Parathyroid adenoma (tissue), 2 donors: ENCODE measurements around the gene ITIH6.

Experiments
- H2AFZ ChIP-seq: fragments of 300-600 bp; sonication (generic); one replicate; pipeline ENCODE4 v1.7.0; 2017; ENCODE audit warnings: antibody characterized with exemption, mild to moderate bottlenecking
- H3K27ac ChIP-seq: fragments of 300-600 bp; sonication (generic); one replicate; pipeline ENCODE4 v1.7.0; 2017
- H3K27me3 ChIP-seq: fragments of 300-600 bp; sonication (generic); one replicate; pipeline ENCODE4 v1.7.0; 2017; ENCODE audit warnings: low read length; ENCODE audit not compliant: control insufficient read depth, insufficient read depth
- H3K36me3 ChIP-seq: fragments of 300-600 bp; sonication (generic); one replicate; pipeline ENCODE4 v1.7.0; 2017; ENCODE audit warnings: low read length; ENCODE audit not compliant: control insufficient read depth, insufficient read depth
- H3K4me1 ChIP-seq: fragments of 300-600 bp; sonication (generic); one replicate; pipeline ENCODE4 v1.7.0; 2017; ENCODE audit warnings: control low read depth
- H3K4me2 ChIP-seq: fragments of 300-600 bp; sonication (generic); one replicate; pipeline ENCODE4 v1.7.0; 2017; ENCODE audit warnings: low read length
- H3K4me3 ChIP-seq: fragments of 300-600 bp; sonication (generic); one replicate; pipeline ENCODE4 v1.7.0; 2017; ENCODE audit warnings: low read depth, low read length
- H3K79me2 ChIP-seq: fragments of 300-600 bp; sonication (generic); one replicate; pipeline ENCODE4 v1.7.0; 2017; ENCODE audit warnings: control low read depth
- H3K9ac ChIP-seq: fragments of 300-600 bp; sonication (generic); one replicate; pipeline ENCODE4 v1.7.0; 2017; ENCODE audit warnings: mild to moderate bottlenecking
- H3K9me3 ChIP-seq: fragments of 300-600 bp; sonication (generic); one replicate; pipeline ENCODE4 v1.7.0; 2017; ENCODE audit warnings: low read length; ENCODE audit not compliant: control insufficient read depth
- TF ChIP-seq, protein P1 (sequence below): fragments of 300-600 bp; sonication (generic); IDR thresholded peaks from one replicate; pipeline ENCODE4 v1.7.0; 2017; ENCODE audit warnings: antibody characterized with exemption, mild to moderate bottlenecking
- donor health status: primary hyperparathyroidism.

Gene ITIH6

DNA sequence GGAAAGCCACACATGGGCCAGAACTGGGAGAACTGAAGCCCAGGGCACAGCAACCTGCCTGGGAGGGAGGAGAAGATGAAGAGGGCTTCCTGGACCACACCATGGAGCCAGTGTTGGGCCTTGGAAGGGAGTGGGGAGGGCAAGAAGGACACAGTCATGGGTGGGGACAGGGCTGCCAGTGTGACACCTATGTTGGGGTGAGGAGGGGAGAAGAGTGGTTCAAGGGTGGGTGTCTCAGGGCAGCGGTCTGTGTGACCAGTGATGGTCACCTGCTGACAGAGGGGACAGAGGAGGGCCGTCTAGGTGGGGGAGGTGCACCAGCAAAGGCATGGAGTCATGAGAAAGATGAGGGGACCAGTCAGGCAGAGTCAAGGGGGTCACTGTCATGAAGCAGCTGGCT is 23.3 kb upstream of the ITIH6 start:
- H2AFZ ChIP-seq, result no peak overlapping the region
- no peaks in the 10 kb centered on the region for H3K79me2 ChIP-seq
- H3K27ac ChIP-seq, result no peak overlapping the region
- no peaks in the 10 kb centered on the region for H3K4me1 ChIP-seq
- H3K27me3 ChIP-seq, result no peaks in the 10 kb centered on the region
- H3K9ac ChIP-seq, result no peak overlapping the region
- H3K9me3 ChIP-seq, result no peaks in the 10 kb centered on the region
- TF ChIP-seq, protein P1, sequence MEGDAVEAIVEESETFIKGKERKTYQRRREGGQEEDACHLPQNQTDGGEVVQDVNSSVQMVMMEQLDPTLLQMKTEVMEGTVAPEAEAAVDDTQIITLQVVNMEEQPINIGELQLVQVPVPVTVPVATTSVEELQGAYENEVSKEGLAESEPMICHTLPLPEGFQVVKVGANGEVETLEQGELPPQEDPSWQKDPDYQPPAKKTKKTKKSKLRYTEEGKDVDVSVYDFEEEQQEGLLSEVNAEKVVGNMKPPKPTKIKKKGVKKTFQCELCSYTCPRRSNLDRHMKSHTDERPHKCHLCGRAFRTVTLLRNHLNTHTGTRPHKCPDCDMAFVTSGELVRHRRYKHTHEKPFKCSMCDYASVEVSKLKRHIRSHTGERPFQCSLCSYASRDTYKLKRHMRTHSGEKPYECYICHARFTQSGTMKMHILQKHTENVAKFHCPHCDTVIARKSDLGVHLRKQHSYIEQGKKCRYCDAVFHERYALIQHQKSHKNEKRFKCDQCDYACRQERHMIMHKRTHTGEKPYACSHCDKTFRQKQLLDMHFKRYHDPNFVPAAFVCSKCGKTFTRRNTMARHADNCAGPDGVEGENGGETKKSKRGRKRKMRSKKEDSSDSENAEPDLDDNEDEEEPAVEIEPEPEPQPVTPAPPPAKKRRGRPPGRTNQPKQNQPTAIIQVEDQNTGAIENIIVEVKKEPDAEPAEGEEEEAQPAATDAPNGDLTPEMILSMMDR, result no peak
- no peak overlapping the region for H3K4me3 ChIP-seq
- H3K4me2 ChIP-seq, result no peak overlapping the region
- no peaks in the 10 kb centered on the region for H3K36me3 ChIP-seq

DNA sequence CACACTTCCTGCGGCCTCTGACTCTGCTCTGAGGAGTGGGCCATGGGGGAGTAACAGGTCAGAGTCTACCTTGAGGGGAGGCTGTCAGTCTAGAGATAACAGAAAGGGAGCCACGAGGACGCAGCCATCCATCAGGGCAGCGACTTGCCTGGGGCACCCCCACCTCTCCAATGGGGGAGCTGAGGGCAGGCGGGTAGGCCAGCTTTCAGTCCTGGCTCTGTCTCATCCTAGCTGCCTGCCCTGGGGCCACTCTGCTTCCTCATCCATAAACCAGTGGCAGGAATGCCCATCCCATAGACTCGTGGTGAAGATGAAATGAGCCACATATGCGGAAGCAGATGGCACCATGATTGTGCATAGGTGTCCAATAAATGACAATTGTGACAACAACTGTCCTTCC is 22.7 kb upstream of the ITIH6 start:
- H3K4me3 ChIP-seq, result no peak overlapping the region
- no peaks in the 10 kb centered on the region for H3K27me3 ChIP-seq
- H3K4me2 ChIP-seq, result no peak overlapping the region
- no peaks in the 10 kb centered on the region for H3K4me1 ChIP-seq
- H3K36me3 ChIP-seq, result no peaks in the 10 kb centered on the region
- TF ChIP-seq, protein P1, result no peak
- H3K9me3 ChIP-seq, result no peaks in the 10 kb centered on the region
- H3K27ac ChIP-seq, result no peak overlapping the region
- H3K79me2 ChIP-seq, result no peaks in the 10 kb centered on the region
- H2AFZ ChIP-seq, result no peak overlapping the region
- no peak overlapping the region for H3K9ac ChIP-seq

DNA sequence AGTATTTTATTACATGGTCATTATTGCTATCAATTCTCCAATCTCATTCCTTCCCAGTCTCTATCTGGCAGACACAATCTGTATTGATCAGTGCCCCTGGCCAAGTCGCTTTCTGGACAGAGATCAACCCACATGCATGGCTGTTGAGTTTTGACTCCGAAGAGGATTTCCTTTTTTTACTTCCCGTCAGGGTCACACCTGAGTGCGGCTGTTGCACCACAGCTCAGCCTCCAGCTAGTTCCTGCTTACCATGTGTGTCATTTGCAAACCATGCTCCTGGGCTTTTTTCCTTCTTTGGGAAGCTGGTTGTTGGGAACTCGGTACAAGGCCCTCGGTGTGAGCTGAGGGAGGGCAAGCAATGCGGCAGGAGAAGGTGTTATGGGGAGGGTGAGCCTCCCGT is 21.1 kb upstream of the ITIH6 start:
- Histone ChIP-seq H3K27ac (no peak overlapping the region), H3K4me2 (no peak overlapping the region), H3K79me2 (no peaks in the 10 kb centered on the region), H3K27me3 (no peaks in the 10 kb centered on the region), H3K4me3 (no peak overlapping the region), H2AFZ (no peak overlapping the region), H3K36me3 (no peaks in the 10 kb centered on the region), H3K9ac (no peak overlapping the region), H3K9me3 (no peaks in the 10 kb centered on the region), H3K4me1 (no peaks in the 10 kb centered on the region)
- TF ChIP-seq, protein P1, result no peak

DNA sequence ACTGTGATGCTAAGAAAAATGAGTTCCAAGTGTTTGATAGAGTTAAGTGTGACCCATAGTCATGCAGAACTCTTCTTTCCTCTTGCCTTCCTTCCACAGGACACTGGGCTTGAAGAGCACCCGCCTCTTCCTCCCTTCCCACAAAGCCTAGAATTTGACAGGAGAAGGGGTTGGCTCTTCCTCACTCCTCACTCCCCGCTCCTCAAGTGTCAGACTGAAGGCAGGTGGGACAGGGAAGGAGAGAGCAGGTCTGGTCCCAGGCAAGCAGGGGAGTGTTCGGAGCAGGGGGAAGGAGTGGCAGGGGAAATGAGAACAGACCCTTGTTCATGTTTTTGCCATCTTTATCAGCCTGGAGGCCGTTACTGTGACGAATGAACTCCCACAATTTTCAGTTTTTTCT is 20.2 kb upstream of the ITIH6 start:
- Histone ChIP-seq H3K27me3 (no peaks in the 10 kb centered on the region), H3K27ac (no peak overlapping the region), H3K36me3 (no peaks in the 10 kb centered on the region), H3K4me2 (no peak overlapping the region), H3K79me2 (no peaks in the 10 kb centered on the region), H2AFZ (no peak overlapping the region), H3K4me1 (no peaks in the 10 kb centered on the region), H3K9ac (no peak overlapping the region), H3K9me3 (no peaks in the 10 kb centered on the region), H3K4me3 (no peak overlapping the region)
- TF ChIP-seq, protein P1, result no peak

DNA sequence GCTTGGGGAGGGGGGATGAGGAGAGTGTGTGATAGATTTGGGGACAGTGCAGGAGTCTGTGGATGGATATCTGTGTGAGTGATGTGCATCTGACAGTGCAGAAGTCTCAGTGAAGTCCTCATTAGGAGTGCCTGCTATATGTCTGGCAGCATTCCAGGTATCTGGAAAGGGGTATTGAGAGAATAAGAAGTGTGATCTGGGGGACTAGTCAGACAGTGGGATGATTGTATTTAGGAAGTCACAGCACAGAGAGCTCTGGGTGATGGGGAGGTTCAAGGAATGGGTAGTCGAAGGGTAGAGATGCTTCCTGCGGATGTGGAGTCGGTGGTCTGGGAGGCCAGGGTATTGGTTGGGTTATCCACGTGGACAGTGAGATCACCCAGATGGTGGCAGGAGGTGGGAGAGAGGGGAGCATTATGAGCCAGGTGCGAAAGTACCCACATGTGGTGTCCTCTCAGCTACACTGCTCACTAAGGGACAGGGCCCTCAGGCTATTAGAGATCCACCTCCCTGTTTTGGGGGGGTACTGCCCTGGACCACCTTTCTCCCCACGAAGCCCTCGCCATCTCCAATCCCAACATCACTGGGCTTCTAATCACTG is 19.3 kb upstream of the ITIH6 start:
- Histone ChIP-seq H2AFZ (no peak overlapping the region), H3K27ac (no peak overlapping the region), H3K79me2 (no peaks in the 10 kb centered on the region), H3K4me3 (no peak overlapping the region), H3K36me3 (no peaks in the 10 kb centered on the region), H3K9me3 (no peaks in the 10 kb centered on the region), H3K9ac (no peak overlapping the region), H3K27me3 (no peaks in the 10 kb centered on the region), H3K4me1 (no peaks in the 10 kb centered on the region), H3K4me2 (no peak overlapping the region)
- TF ChIP-seq, protein P1, result no peak
